Colon (tissue), 2 donors: ENCODE data around the gene SPAG4.

Experiments
- FAIRE-seq: peaks from 2 replicates; lab custom pipeline; 2012; peaks lifted over from hg19 to GRCh38; lab: Jason Lieb, UNC
- donor health status: control.
- donor health status: control.

Gene SPAG4

GRCh38 chr20:35599776-35600120 lies 15.9 kb upstream of the SPAG4 start:
- no peak for FAIRE-seq

GRCh38 chr20:35600176-35600992 lies 15.2 kb upstream of the SPAG4 start:
- FAIRE-seq: no peak

DNA sequence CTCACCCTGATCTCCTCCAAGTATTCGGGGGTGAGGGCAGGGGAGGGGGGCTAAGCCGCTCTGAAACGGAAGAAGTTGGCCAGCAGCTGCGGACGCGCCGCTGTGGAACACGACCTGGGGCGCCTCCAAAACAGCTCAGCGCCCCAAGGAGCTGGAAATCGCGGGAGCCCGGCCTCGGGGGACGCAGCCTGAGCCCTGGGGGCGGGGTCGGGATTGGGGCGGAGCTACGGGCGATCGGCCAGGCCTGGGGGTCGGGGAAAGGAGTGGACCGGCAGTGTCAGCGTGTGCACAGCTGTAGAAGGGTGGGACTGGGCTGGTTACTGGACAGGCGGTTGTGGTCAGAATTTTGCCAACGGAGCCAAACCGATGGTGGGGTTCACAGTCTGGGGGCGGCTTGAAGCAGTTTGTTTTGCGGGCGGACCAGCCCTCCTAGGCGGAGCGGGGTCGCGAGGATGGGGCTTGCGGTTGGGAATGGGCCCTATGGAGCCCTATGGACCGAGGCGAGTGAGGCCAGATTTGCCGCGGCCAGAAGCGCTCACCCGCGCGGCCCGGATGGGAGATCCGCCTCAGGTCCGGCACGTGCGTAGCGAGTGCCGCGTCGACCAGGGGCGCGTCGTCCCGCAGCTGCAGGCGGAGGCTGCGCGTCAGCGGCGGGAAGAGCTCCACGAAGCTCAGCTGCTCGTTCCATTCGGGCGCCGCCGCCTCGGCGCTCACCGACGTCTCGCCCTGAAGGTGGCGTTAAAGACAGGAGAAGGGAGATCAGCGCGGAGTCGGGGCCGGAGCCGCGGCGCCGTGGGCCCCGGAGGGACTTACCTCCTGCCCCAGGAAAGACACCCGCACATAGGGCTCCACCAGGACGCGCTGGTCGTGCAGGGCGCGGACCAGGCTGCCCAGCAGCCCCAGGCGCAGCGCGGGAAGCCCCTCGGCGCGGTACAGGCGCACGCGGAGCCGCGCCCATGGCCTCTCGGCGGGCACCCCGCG lies 14.3 kb upstream of the SPAG4 start:
- FAIRE-seq: no peak

- no peak for FAIRE-seq
Observed at GRCh38 chr20:35601990-35602389, 13.6 kb upstream of the SPAG4 start.

GRCh38 chr20:35602851-35603495 lies 12.7 kb upstream of the SPAG4 start:
- no peak for FAIRE-seq

DNA sequence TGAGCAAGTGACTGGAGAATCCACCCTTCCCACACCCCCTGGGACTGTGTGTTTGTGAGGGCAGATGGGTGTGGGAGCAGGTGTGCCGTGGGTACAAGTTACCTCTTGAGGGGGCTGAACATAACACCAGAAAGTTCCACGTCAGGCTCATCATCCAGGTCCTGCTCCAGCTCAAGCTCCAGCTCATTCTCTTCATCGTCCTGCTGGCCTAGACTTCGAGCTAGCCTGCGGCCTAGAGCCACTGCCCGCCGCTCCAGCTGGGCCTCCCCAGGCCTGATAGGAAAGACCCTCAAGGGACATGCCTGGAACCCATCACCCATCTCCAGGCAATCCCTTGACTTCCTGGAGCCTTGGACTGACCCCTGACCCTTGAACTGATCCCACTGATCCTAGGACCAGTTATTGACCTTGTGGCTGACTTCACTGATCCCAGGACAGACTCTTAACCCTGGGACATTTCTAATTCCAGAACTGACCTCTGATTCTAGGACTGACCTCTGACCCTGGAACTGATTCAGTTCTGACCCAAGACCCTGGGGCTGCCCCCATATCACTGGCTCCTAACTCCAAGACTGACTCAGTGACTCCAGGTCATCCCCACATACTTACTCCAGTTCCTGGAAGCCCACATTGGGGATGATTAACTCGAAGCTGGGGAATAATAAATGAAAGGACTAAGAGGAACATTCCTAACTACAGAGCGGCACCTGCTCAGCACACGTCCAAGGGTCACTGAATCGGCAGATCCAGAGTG lies 11.8 kb upstream of the SPAG4 start:
- FAIRE-seq: no peak

GRCh38 chr20:35604449-35604747 lies 11.2 kb upstream of the SPAG4 start:
- FAIRE-seq: no peak

DNA sequence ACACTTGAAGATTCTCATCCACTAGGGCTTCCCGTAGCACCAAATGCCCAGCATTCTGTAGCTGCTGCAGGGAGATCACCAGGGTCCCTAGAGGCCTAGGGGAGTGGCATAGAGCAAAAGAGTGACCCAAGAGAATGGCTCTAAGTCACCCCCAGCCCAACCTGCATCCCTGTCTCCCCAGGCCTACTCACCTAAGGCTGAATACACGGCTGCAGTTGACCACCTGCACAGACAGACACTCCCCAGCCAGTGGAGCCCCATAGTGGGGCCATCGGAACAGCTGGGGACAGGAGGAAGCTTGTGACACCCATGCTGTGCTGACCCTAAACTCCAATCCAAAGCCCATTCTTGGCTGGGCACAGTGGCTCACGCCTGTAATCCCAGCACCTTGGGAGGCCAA lies 9.5 kb upstream of the SPAG4 start:
- no peak for FAIRE-seq

- no peak for FAIRE-seq
Observed at GRCh38 chr20:35607003-35607735, 8.5 kb upstream of the SPAG4 start.

DNA sequence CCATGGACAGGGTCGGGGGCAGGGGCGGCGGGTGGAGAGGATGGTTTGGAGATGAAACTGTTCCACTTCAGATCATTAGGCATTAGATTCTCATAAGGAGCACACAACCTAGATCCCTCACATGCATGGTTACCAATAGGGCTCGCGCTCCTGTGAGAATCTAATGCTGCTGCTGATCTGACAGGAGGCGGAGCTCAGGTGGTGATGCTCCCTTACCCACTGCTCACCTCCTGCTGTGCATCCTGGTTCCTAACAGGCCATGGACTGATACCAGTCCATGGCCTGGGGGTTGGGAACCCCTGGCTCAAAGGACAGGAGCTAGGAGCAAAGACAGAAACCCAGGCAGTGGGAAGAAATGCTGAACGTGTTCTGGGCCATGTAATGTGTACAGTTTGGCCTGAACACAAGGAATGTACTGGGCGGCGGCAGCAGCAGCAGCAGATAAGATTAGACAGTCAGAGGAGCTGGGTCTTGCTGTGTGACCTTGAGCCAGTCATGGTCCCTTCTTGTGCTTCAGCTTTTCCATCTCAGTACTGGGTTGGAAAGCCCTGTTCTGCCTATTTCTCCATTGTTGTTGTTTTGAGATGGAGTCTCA lies 4.7 kb upstream of the SPAG4 start:
- no peak for FAIRE-seq

- FAIRE-seq: no peak
Observed at GRCh38 chr20:35611482-35611881, 4.1 kb upstream of the SPAG4 start.

GRCh38 chr20:35616465-35617396 lies 1.1 kb downstream of the SPAG4 start:
- no peak for FAIRE-seq

- no peak for FAIRE-seq
Observed at GRCh38 chr20:35617397-35618262, 2.0 kb downstream of the SPAG4 start.

- FAIRE-seq: no peak
Observed at GRCh38 chr20:35618263-35619131, 2.9 kb downstream of the SPAG4 start.

GRCh38 chr20:35619196-35620095 lies 3.8 kb downstream of the SPAG4 start:
- FAIRE-seq: no peak

DNA sequence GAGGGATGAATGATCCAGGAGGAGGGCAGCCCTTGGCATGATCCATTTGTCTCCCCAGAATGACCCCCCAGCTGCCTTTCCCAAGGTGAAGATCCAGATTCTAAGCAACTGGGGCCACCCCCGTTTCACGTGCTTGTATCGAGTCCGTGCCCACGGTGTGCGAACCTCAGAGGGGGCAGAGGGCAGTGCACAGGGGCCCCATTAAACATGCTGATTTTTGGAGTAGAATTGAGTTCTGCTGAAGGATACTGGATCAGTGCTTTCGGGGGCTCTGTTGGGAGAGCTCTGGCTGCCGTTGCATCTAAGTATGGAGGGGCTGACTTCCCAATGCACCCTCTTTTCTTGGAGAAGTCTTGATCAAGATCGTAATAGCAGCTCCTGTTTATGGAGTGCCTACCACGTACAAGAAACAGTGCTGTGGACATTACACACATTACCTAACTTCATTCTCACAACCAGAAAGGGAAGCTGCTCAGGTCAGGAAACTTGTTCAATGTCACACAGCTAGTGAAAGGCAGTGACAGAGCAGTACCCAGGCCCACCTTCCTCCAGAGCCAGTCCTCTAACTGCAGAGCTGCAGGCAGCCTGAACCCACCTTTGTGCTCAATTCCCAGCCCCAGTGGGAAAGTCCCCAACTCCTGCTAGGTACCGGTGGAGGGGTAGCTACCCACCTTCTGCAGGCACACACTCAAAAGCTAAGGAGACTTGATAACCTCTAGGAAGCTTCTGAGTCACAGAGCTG lies 5.4 kb downstream of the SPAG4 start:
- no peak for FAIRE-seq
